Measurements from ENCODE around the gene MAPKAP1.

Gene MAPKAP1

DNA sequence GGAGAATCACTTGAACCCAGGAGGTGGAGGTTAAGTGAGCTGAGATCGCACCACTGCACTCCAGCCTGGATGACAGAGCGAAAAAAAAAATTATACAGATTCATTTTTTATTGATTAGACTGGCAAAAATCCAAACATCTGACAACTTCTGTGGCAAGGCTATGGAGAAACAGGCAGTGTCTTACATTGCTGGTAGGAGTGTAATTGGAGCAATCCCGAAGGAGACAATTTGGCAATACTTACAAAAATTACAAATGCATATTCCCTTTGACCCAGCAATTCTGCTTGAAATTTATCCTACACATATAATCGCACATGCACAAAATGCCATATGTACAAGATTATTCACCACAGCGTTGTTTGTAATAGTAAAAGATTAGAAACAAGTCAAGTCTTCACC, 86.8 kb downstream of the MAPKAP1 start:
- no peak overlapping the region for H3K4me3 ChIP-seq (ENCODE audit: low read depth, low read length)
- DNase-seq (ENCODE audit: low read depth), result no peak

DNA sequence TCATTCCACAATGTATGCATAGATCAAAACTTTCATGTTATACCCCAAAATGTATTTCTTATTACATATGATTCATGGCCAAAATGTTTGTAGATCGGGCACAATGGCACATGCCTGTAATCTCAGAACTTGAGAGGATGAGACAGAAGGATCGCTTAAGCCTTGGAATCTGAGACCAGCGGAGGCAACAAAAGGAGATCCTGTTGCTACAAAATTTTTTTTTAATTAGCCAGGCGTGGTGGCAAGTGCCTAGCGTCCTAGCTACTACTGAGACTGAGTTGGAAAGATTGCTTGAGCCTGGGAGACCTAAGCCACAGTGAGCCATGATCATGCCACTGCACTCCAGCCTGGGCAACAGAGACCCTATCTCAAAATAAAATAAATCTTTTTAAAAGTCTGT, 89.9 kb downstream of the MAPKAP1 start:
- DNase-seq (ENCODE audit: low read depth), result no peak
- no peak overlapping the region for H3K4me3 ChIP-seq (ENCODE audit: low read depth, low read length)

DNA sequence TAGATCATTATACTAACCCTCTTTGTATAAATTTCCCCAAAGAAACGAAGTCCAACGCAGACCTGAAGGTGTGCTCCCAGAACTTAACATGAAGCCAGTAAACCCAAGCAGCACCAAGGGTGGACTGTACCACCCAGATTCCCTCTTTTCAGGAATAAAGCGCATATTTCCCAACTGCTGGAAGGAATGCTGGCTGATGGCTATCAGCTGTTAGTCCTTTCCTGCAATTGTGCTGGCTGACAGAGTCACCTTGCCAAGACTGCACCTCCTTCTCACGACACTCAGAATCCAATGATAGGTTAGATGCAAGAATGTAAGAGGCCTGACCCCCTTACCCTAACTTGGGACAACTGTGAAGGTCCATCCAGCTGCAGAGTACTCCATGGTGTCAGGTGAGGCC, 93.9 kb downstream of the MAPKAP1 start:
- no peak for DNase-seq (ENCODE audit: low read depth)
- no peak overlapping the region for H3K4me3 ChIP-seq (ENCODE audit: low read depth, low read length)

DNA sequence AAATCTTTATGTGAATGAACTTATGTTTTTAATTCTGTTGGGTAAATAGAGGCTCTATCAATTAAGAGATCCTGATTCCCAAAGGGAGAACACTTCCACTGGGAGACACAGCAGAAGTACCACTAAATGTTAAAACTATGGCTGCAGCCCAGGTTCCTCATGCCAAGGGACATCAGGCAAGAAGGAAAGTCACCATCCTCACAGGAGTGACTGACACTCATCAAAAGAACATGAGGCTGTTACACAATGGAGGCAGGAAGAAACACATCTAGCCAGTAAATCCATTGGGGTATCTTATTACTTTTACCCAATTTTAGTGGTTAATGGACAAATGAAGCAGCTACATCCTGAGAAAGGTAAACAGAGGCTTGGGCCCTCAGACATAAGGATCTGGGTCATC, 94.4 kb downstream of the MAPKAP1 start:
- no peak for DNase-seq (ENCODE audit: low read depth)
- H3K4me3 ChIP-seq (ENCODE audit: low read depth, low read length), result no peak overlapping the region

DNA sequence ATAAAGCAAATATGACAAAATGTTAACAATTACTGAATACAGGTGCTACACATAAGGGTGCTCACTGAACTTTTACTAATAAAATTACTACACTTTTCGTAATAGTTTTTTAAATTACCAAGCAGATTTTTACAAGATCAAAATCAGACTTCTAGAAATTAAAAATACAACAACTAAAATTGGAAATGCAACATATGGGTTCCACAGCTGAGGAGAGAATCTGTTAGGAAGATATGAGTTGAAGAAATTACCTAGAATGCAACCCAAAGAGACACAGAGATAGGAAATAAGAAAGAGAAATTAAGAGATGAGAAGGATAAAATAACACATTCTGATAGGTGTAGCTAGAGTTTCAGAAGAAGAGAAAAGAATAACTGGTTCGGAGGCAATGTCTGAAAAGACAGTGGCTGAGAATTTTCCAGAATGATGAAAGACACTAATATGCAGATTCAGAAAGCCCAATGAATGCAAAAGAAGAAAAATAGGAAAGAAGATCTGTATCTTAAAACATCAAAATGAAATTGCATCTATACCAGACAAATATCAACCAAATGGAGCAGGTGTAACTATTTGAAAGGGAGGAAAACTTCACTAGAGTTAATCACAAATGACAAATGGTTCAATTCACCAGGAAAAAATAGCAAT, 95.8 kb downstream of the MAPKAP1 start:
- no peak for DNase-seq (ENCODE audit: low read depth)
- no peak overlapping the region for H3K4me3 ChIP-seq (ENCODE audit: low read depth, low read length)

DNA sequence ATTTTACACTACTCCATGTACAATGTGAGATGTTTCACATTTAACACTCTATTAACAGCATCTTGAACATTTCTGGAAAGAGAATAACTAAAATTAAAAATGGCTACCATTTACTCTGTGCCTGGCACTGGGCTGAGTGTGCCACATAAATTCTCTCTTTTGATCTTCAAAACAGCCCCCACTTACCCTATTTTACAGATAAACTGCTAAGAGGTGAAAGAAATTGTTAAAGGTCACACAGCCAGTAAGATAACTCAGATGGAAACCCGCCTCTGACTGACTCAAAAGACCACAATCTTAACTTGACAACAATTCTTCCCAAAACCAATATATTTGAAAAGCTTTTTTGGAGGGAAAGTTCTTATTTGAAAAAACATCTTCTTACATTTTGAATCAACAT, 97.3 kb downstream of the MAPKAP1 start:
- no peak for DNase-seq (ENCODE audit: low read depth)

DNA sequence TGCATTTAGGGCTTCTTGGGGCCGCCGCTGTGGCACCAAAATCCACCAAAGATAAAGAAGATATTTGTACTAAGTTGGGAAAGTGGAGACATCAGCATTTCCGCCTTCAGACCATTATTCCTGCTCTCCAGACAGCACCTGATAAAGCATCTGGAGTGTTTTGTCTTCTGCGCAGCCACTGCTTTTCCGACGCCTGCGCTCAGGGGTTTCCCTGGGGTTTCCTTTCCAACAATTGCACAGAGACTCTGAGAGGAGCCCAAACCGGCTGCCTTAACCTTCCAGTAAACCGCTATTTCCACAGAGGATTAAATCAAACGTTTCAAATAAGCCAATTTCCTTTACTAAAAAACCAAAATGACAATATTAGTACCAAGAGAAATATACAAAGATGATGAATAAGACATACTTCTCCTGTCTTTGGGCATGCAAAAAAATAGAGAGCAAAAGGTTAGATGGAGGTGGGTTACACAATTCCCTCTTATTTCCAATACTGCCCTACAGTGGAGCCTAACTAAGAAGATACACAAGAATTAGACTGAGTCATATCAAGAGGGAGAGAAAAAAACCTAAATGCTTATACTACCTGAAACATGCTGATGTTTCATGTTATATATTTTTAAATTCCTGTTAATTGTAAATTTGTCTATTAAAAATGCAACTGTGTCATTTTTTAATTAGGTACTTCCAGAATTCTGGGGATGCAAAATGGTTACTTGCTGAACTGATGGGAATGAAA, 98.4 kb downstream of the MAPKAP1 start:
- H3K4me3 ChIP-seq (ENCODE audit: low read depth, low read length), result no peak overlapping the region
- no peak for DNase-seq (ENCODE audit: low read depth)

More for the DNA sequence above, 97.3 kb downstream of the MAPKAP1 start:
- no peak overlapping the region for H3K4me3 ChIP-seq (ENCODE audit: low read depth, low read length)

DNA sequence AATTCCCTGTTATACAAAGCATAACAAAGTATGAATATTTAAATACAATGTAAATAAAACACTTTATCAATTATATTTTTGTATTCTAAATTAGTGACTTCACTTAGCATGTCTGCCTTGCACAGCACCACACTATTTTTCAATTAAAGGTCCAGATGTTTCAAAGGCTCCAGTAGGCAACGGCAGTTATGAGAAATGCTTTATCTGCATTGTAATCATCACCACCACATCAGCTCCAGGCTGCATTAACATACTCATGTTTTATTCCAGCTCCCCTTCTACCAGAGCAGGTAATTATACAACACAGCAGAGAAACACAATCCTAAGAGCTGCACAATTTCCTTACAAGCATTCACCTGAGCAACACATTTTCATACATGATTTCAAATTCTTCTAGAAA, 102.8 kb downstream of the MAPKAP1 start:
- no peak overlapping the region for H3K4me3 ChIP-seq (ENCODE audit: low read depth, low read length)
- no peak for DNase-seq (ENCODE audit: low read depth)

DNA sequence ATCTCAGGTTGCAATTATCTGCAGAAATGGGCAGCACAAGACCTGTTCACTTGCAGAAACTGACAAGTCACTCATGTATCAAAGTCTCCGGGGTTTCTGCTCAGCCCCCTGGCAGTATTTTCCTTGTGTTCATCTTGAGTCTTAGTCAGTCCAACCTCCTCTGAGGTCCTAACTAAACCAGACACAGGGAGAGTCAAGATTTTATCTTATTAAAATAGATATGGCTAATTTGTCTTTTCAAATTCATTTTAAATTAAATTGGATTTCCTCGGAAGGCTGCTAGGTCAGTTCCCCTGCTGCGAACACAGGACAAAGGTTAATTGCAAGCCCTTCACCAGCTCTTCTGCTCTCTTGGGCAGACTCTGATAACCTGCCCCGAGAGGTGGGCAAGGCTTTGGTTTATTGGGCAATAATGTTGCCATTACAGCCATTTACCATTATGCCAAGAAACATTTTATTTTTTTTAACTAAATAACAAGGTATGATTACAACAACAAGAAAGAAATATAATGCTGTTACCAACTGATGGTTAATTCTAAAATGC, 103.5 kb downstream of the MAPKAP1 start:
- no peak overlapping the region for H3K4me3 ChIP-seq (ENCODE audit: low read depth, low read length)
- no peak for DNase-seq (ENCODE audit: low read depth)

DNA sequence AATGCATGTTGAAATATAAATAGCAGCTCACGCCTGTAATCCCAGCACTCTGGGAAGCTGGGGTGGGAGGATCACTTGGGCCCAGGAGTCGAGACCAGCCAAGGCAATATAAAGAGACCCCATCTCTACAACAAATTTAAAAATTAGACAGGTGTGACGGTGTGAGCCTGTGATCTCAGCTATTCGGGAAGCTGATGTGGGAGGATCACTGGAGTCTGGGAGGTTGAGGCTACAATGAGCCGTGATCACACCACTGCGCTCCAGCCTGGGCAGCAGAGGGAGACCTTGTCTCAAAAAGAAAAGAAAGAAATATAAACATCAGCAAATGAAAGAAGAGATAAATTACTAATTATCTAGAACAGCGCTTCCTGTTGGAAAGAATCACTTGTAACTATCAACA, 105.0 kb downstream of the MAPKAP1 start:
- H3K4me3 ChIP-seq (ENCODE audit: low read depth, low read length), result no peak overlapping the region
- DNase-seq (ENCODE audit: low read depth), result no peak

DNA sequence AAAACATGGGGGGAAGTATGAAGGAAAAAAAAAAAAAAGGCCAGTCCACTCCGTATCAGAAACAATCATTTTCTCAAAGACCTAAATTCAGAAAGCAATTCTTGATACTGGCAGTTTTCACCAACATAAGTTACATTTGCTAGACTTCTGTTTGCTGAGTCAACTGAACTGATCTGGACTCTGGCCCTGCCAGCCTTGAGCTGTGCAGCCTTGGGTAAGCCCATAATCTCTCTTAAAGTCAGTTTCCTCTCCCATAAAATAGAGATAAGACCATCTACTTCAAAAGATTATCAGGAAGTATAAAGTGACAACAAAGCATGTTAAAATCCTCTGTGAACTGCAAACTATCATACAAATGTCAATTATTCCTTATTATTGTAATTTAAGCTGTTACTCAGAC, 106.8 kb downstream of the MAPKAP1 start:
- no peak overlapping the region for H3K4me3 ChIP-seq (ENCODE audit: low read depth, low read length)
- DNase-seq (ENCODE audit: low read depth), result no peak

DNA sequence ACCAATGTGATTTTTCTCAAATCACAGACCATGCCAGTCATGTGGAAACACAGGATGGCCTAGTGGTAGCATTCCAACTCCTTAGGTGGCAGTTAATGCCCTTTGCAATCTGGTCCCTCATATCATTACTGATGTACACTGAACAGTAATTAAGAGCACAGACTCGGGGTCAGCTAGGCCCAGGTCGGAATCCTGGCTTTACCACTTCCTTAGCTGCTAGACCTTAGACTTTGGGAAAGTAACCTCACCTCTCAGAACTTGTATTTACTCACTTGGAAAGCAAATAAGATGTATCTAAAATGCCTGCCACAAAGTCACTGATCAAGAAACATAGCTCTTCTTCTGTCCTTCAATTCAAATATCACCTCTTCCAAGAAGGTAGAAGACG, 112.8 kb downstream of the MAPKAP1 start:
- no peak overlapping the region for H3K4me3 ChIP-seq (ENCODE audit: low read depth, low read length)
- no peak for DNase-seq (ENCODE audit: low read depth)

DNA sequence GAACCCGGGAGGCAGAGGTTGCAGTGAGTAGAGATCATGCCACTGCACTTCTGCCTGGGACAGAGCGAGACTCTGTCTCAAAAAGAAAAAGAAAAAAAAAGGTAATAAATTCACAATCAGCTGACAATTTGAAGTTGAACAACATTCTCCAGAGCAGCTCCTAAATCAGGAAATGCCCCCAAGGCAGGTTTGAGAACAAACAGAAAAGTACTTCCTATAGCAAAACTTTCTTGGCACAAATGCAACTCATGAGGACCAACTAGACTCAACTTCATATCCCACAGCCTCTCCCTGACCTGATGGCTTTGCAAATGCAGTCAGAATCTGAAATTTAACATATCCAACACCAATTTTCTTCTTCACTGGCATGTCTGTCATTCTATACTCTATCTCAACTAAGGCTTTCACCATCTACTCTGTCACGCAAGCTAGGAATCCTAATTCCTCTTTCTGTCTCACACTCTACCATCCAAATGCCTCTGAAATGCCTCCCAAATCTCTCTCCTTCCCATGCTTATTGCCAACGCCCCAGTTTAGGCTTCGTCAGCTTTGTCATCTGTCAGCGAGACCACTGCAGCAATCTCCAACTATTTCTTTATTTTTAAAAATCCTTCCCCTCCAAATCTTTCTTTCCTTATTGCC, 113.3 kb downstream of the MAPKAP1 start:
- DNase-seq (ENCODE audit: low read depth), result no peak
- no peak overlapping the region for H3K4me3 ChIP-seq (ENCODE audit: low read depth, low read length)

DNA sequence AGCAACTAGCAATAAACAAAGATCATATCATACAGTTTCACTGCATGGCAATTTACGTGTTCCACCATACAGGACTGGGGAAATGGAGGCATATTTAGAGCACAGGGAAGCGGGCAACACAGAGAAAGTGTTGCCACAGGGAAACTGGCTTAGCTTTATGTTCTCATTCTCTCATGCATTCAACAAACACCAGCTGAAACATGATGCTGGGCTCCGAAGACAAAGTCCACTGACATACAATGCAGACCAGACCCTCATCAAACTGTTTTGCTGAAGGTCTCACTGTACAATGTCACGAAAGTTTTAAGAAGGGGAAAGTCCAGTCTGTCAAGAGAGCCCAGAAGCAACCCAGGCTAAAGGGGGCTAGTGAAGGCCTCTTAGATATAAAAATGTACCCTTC, 115.1 kb downstream of the MAPKAP1 start:
- H3K4me3 ChIP-seq (ENCODE audit: low read depth, low read length), result no peak overlapping the region
- no peak for DNase-seq (ENCODE audit: low read depth)

DNA sequence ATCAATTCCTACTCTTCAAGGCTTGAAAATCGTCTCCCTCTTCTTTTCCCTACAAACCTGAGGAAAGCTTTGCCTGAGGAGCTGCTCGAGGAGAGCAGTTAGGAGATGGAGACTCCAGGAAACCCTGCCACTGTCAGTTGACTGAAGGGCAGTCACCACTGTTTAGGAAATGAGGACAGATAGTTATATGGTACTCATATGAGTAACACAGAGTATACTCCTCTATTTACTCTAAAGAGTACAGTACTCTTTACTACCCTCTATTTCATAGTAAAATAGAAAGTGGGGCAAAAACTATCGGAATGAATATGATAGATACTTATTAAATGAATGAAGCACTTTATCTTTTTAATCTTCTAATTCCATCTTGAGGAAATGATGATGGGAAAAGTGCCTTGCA, 115.8 kb downstream of the MAPKAP1 start:
- DNase-seq (ENCODE audit: low read depth), result no peak
- no peak overlapping the region for H3K4me3 ChIP-seq (ENCODE audit: low read depth, low read length)

DNA sequence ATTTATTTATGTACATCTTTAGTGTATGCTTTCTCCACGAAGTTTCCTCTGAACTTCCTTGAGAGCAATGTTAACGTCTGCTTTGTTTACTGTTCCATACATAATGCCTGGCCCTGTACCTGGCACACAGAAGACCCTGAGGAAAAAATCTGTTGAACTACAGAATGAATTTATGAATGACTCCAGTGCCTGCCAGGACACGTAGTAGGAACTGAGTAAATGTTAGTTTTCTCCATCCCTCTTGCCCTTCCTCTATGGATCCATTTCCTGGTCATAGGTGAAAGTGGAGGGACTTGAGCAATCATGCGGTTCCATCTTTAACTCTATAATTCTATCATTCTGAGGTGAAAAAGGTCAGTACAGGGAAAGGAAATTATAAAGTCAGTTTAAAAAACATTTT, 117.7 kb downstream of the MAPKAP1 start:
- no peak for DNase-seq (ENCODE audit: low read depth)
- no peak overlapping the region for H3K4me3 ChIP-seq (ENCODE audit: low read depth, low read length)

DNA sequence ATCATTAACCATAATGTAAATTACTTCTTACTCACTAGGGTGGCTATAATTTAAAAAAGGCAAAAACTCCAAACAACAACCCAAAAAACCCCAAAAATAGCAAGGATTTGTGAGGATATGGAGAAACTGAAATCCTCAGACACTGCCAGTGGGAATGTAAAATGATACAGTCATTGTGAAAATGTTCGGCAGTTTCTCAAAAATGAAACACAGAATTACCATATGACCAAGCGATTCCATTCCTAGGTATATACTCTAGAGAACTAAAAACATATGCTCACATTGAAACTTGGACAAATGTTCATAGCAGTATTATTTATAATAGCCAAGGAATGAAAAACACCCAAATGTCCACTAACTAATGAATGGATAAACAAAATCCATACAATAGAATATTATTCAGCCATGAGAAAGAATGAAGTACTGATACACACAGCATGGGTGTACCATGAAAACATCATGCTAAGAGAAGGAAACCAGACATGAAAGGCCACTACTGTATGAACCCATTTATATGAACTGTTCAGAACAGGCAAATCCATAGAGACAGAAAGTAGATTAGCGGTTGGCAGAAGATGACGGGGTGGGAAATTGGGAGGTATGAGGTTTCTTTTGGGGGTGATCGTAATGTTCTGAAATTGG, 119.1 kb downstream of the MAPKAP1 start:
- no peak overlapping the region for H3K4me3 ChIP-seq (ENCODE audit: low read depth, low read length)
- DNase-seq (ENCODE audit: low read depth), result no peak

DNA sequence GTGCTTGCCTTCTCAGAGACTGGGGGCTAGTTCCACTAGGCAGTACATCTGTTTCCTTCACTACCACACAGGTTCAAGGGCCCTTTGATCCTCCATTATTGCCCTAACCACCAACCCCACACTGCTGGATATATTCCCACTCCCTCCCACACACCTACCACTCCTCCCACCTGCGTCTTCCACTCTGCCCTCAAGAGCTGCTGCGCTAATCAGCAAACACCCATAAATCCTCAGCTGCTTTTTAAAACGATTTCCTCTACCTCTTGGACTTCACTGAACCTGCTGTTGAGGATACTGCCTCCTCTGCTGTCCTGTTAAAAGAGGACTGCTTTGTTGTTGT, 120.9 kb downstream of the MAPKAP1 start:
- no peak overlapping the region for H3K4me3 ChIP-seq (ENCODE audit: low read depth, low read length)
- no peak for DNase-seq (ENCODE audit: low read depth)

DNA sequence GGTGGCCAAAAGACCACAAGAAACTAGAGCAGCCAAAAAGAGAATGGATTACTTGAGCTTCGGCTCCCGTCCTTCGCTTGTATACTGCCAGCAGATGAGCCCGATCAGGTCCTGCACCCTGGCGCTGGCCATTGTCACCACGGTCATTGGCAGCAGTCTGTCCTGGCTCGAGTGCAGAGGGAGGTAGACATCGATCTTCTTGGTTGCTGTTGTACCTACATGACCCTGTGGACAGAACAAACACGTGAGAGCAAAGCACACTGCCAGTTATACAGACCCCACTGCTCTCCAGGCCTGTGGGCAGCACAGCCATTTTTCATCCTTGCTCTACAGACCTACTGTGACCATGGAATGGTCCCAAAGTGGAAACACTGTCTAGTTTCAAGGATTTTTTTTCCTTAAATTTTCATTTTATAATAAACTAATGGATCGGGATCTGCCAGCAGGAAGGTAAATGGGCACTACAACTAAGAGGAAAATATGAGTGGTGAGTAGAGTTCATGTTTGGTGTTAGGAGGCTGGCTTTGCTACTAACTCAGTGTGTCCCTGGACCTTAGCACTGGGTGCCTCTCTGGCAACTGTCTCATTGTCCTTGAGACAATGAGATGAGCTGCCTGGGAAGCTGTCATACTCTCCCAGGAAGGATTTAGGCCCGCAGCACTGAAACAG, 121.4 kb downstream of the MAPKAP1 start:
- DNase-seq (ENCODE audit: low read depth), result no peak
- H3K4me3 ChIP-seq (ENCODE audit: low read depth, low read length), result no peak overlapping the region
